ENCODE results near the gene CPT2.

CPT2 gene

DNA sequence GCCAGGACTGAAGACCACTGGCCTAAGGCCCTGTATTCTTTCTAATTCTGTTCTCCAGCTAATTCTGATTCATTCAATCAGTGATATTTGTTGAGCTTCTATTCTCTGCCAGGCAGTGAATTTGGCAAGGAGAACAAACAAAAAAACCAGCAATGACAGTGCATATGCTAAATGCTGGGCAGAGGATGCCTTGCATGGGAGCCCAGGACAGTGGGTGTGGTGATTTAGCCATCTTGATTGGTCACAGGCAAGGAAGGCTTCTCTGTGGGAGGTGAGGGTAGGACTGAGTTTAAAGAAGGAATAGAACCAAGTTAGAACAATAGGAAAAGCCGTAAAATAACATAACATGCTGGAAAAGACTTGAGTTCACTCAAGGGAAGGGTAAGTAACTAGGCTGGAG is 9.2 kb upstream of the CPT2 start:
- no peak for DNase-seq (ENCODE audit: low spot score)
- in situ Hi-C loops (cut with MboI; ENCODE audit: low sequenced_read_pairs, unreplicated experiment), result loop anchor here (25.0 kb wide), 2 partner anchors 275 to 475 kb away; partner anchors contain the start of gene ECHDC2
- TF ChIP-seq, protein P1, sequence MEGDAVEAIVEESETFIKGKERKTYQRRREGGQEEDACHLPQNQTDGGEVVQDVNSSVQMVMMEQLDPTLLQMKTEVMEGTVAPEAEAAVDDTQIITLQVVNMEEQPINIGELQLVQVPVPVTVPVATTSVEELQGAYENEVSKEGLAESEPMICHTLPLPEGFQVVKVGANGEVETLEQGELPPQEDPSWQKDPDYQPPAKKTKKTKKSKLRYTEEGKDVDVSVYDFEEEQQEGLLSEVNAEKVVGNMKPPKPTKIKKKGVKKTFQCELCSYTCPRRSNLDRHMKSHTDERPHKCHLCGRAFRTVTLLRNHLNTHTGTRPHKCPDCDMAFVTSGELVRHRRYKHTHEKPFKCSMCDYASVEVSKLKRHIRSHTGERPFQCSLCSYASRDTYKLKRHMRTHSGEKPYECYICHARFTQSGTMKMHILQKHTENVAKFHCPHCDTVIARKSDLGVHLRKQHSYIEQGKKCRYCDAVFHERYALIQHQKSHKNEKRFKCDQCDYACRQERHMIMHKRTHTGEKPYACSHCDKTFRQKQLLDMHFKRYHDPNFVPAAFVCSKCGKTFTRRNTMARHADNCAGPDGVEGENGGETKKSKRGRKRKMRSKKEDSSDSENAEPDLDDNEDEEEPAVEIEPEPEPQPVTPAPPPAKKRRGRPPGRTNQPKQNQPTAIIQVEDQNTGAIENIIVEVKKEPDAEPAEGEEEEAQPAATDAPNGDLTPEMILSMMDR (IDR thresholded peaks at IDR 0.05; ENCODE audit: borderline replicate concordance, control extremely low read depth, extremely low read depth, insufficient read depth, missing control alignments), result no peak

DNA sequence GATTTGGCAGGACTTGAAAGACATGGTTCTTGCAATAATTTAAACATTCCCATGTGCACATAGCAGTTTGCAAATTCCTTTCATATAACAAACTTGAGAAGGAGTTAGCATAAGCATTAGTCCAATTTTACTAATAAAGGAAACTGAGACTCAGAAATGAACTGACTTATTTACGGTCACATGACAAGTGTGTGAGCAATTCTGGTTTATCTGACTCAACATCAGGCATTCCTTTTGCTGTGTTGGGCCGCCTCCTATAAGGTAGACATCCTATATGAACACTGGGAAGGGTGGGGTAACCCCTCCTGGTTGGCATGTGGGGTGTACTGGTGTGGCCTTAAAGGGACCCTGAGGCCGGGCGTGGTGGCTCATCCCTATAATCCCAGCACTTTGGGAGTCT is 8.5 kb upstream of the CPT2 start:
- no peak for DNase-seq (ENCODE audit: low spot score)
- in situ Hi-C loops (cut with MboI; ENCODE audit: low sequenced_read_pairs, unreplicated experiment), result loop anchor here (25.0 kb wide), 2 partner anchors 276 to 476 kb away; partner anchors contain the start of gene ECHDC2

DNA sequence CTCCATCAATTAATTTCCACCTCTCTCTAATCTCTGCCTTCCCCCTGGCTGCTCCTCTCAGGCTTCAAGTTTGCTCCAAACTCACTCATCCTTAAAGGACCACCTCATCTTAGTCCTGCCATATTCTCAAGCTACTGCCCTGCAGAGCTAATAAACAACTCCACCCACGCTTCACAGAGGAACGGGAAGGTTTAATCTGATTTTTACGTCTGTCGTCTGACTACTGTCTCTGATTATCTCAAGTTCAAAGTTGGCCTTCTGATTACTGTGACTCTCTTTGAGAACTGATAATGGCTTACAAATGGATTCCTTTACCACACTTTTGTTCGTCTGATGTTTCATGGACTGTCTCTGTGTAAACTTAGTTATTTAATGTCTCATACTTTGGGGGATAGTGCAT is 7.6 kb upstream of the CPT2 start:
- in situ Hi-C loops (cut with MboI; ENCODE audit: low sequenced_read_pairs, unreplicated experiment), result loop anchor here (25.0 kb wide), 2 partner anchors 277 to 477 kb away; partner anchors contain the start of gene ECHDC2
- TF ChIP-seq, protein P1 (IDR thresholded peaks at IDR 0.05; ENCODE audit: borderline replicate concordance, control extremely low read depth, extremely low read depth, insufficient read depth, missing control alignments), result no peak
- no peak for DNase-seq (ENCODE audit: low spot score)

More for the DNA sequence above, 8.5 kb upstream of the CPT2 start:
- TF ChIP-seq, protein P1 (IDR thresholded peaks at IDR 0.05; ENCODE audit: borderline replicate concordance, control extremely low read depth, extremely low read depth, insufficient read depth, missing control alignments), result no peak

DNA sequence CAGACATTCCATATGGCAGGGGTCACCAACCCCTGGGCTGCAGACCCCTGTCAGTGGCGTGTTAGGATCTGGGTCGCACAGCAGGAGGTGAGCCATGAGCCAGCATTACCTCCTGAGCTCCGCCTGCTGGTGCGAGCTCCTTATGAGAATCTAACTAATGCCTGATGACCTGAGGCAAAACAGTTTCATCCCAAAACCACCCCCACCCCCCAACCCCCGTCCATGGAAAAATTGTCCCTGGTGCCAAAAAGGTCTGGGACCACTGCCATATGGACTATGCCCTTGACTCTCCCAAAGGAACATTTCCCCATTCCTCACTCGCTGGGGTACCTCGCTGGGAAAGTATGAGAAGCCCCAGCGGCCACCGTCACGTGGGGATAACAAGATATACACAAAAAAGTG is 6.4 kb upstream of the CPT2 start:
- DNase-seq (ENCODE audit: low spot score), result no peak
- TF ChIP-seq, protein P1 (IDR thresholded peaks at IDR 0.05; ENCODE audit: borderline replicate concordance, control extremely low read depth, extremely low read depth, insufficient read depth, missing control alignments), result no peak
- in situ Hi-C loops (cut with MboI; ENCODE audit: low sequenced_read_pairs, unreplicated experiment), result loop anchor here (25.0 kb wide), 2 partner anchors 278 to 478 kb away; partner anchors contain the start of gene ECHDC2

DNA sequence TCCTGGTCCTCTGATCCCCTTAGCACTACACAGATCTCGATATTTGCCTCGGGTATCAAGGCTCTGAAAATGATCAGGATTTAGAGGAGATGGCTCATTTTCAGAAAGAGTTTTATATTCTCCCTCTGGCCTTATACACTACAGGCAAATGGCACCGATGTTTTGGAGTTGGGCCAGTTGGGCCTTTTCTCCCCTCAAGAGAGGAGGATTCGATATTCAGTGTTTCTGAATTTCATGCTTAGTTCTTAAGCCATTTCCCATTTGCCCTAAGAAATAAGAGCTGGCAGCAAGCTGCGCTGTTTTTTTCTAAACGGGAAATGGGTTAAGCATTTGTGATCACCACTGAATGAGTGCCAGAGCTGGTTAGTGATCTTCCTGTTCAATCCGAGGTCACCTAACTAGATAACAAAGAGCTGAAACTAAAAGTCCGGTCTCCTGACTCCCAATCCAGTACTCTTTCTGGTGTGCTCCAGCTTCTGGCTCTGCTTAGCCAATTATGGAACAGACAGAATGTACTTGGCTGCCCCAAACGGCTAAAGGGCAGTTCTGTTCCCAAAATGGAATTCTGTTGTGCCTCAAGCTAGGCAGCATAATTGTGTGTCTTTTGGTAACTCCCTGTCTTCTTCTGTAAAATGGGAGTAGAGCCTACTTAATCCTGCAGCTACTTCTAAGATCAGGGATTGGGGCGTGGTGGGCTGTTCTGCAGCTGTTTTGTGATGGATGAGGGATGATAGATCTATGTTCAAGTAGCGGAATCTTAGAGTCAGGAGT is 1.2 kb upstream of the CPT2 start:
- in situ Hi-C loops (cut with MboI; ENCODE audit: low sequenced_read_pairs, unreplicated experiment), result loop anchor here (25.0 kb wide), 2 partner anchors 283 to 483 kb away; partner anchors contain the start of gene ECHDC2
- no peak for DNase-seq (ENCODE audit: low spot score)
- TF ChIP-seq, protein P1 (IDR thresholded peaks at IDR 0.05; ENCODE audit: borderline replicate concordance, control extremely low read depth, extremely low read depth, insufficient read depth, missing control alignments), result no peak

DNA sequence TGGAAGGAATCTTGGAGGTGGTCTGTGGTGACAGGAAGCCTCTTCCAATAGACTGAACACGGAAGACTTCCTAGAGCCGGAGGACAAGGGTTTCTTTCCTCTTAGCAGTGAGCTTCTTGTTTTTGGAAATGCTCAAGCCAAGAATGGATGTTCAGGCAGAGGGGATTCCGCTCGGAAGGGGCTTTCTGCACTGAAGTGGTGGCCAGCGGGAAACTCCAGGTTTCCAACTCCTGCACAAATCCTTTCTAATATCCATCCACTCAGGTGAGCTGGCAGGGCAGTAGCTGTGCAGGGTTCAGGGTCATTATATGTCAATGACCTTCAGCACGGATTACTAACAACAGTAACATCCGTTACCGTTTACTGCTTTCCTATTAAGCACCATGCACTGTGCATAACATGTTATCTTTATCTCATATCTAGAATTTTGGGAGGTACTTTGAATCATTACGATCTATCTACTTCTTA is 573 bp upstream of the CPT2 start:
- no peak for DNase-seq (ENCODE audit: low spot score)
- TF ChIP-seq, protein P1 (IDR thresholded peaks at IDR 0.05; ENCODE audit: borderline replicate concordance, control extremely low read depth, extremely low read depth, insufficient read depth, missing control alignments), result no peak
- in situ Hi-C loops (cut with MboI; ENCODE audit: low sequenced_read_pairs, unreplicated experiment), result loop anchor here (25.0 kb wide), 2 partner anchors 284 to 484 kb away; partner anchors contain the start of gene ECHDC2
